Measurements from ENCODE around the gene SH3TC1. TPM values are rescaled to one million over a fixed set of nuclear protein-coding genes. Genes with fewer than 3 reads are reported as not detected.

Gene SH3TC1
- total and polyA plus RNA-seq, 10 of the 15 experiments (the other 5 are each of a cell fraction or from before 2014, with no cell fraction given) = 0.19 to 47.0 (median 18.4) TPM

DNA sequence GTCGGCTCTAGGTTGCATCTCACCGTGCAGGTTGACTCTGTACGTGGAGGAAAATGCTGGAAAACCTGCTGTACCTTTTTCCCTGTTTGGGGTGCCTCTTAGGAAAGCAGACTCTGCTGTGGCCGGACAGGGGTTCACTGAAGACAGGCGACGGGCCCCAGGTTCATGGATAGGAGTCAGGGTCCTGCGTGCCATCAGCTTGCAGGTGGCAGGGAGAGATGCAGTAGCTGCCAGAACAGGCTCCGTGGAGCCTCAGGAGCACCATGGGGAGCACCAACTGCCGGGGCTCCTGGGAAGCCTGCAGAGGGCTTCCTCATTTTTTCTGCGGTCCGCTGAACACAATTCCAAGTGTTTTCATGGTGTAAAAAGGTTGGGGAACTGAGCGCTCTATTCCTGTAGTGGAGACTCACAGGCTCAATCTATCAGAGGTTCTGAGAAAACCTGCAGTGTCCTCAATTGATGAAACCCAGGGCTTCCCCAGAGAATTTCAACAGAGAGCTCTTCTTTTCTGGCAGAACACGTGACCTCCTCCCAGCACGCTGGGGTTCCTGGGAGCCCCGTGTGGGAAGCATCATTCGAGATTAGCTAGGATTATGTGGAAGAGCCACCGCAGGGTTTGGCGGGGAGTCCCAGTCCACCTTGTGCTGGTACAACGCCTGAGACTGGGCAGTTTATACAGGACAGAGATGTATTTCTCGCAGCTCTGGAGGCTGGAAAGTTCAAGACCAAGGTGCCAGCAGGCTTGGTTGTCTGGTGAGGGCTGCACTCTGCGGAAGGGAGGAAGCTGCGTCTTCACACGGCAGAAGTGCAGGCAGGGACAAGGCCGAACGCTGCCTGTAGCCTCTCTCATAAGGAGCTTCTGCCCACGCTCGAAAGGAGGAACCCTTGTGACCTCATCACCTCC, 72.1 kb downstream of the SH3TC1 start:
- Histone ChIP-seq H2AFZ (ENCODE audit: control insufficient read depth, low read depth, low read length) (no peak overlapping the region), H3K36me3 (ENCODE audit: control insufficient read depth in 2 of 2, insufficient read depth in 2 of 2, low read length in 1 of 2) (no peaks in the 10 kb centered on the region), H3K27ac (ENCODE audit: control insufficient read depth, insufficient read depth) (no peak overlapping the region), H3K4me2 (ENCODE audit: control insufficient read depth, insufficient read depth) (no peak overlapping the region), H4K20me1 (ENCODE audit: control insufficient read depth, insufficient read depth) (no peaks in the 10 kb centered on the region), H3K4me1 (ENCODE audit: control insufficient read depth, insufficient read depth, low read length) (no peaks in the 10 kb centered on the region), H3K9ac (ENCODE audit: control insufficient read depth, insufficient read depth, low read length) (no peak overlapping the region), H3K4me3 (no peak overlapping the region), H3K9me3 (replicated peaks; ENCODE audit: control insufficient read depth, insufficient read depth, low read length) (no peaks in the 10 kb centered on the region), H3K79me2 (ENCODE audit: control insufficient read depth, insufficient read depth, low read length) (no peaks in the 10 kb centered on the region), H3K27me3 (replicated peaks in 1 of 2; ENCODE audit: control insufficient read depth in 2 of 2, insufficient read depth in 2 of 2, low read length in 1 of 2) (peaks cover 2 to 6% of the 10 kb centered on the region in 2 experiments; a peak in 3 of 4 replicates)
- intact Hi-C loops (cut with micrococcal nuclease; ENCODE audit: unreplicated experiment) = no loop called here
- in situ Hi-C loops (cut with MboI) = no loop called here
- ChIA-PET SMC1A (ENCODE audit: uncharacterized antibody, unreplicated experiment) (no interaction called here), CTCF (no interaction called here), POLR2A (no interaction called here), RAD21 (ENCODE audit: unreplicated experiment) (no interaction called here)
- no peak for TF ChIP-seq CREB1 (IDR thresholded peaks at IDR 0.05; ENCODE audit: low read depth)
- no TSS peak for BruUV-seq (replicated peaks)
- WGBS (ENCODE audit: insufficient coverage, insufficient replicate concordance, low lambda C conversion rate, missing lambda C conversion rate) = 31% methylated on average over 27 of the region's 27 CpGs
- DNase-seq (ENCODE audit: low read depth, low spot score) (no peak), ATAC-seq (no peak), FAIRE-seq (no peak)

- ChIA-PET RAD21 (ENCODE audit: unreplicated experiment) (no interaction called here), SMC1A (ENCODE audit: uncharacterized antibody, unreplicated experiment) (no interaction called here), POLR2A (no interaction called here), CTCF (no interaction called here)
- H3K79me2 ChIP-seq (ENCODE audit: control insufficient read depth, insufficient read depth, low read length) = no peaks in the 10 kb centered on the region
- ATAC-seq = no peak
- no peak overlapping the region for H3K27ac ChIP-seq (ENCODE audit: control insufficient read depth, insufficient read depth)
- H3K4me2 ChIP-seq (ENCODE audit: control insufficient read depth, insufficient read depth) = no peak overlapping the region
- DNase-seq (ENCODE audit: low read depth, low spot score) = no peak
- H3K36me3 ChIP-seq (ENCODE audit: control insufficient read depth in 2 of 2, insufficient read depth in 2 of 2, low read length in 1 of 2) = no peaks in the 10 kb centered on the region
- BruUV-seq (replicated peaks) = no TSS peak
- no peaks in the 10 kb centered on the region for H4K20me1 ChIP-seq (ENCODE audit: control insufficient read depth, insufficient read depth)
- H3K9ac ChIP-seq (ENCODE audit: control insufficient read depth, insufficient read depth, low read length) = no peak overlapping the region
- H3K9me3 ChIP-seq (replicated peaks; ENCODE audit: control insufficient read depth, insufficient read depth, low read length) = no peaks in the 10 kb centered on the region
- in situ Hi-C loops (cut with MboI) (no loop called here), intact Hi-C loops (cut with micrococcal nuclease; ENCODE audit: unreplicated experiment) (no loop called here)
- H3K4me3 ChIP-seq = no peak overlapping the region
- H3K4me1 ChIP-seq (ENCODE audit: control insufficient read depth, insufficient read depth, low read length) = no peaks in the 10 kb centered on the region
- 37% methylated on average over 10 of the region's 10 CpGs for whole genome bisulfite sequencing (ENCODE audit: insufficient coverage, insufficient replicate concordance, low lambda C conversion rate, missing lambda C conversion rate)
- no peak overlapping the region for H2AFZ ChIP-seq (ENCODE audit: control insufficient read depth, low read depth, low read length)
- peaks cover 2 to 6% of the 10 kb centered on the region in 2 experiments; a peak in 3 of 4 replicates for H3K27me3 ChIP-seq (replicated peaks in 1 of 2; ENCODE audit: control insufficient read depth in 2 of 2, insufficient read depth in 2 of 2, low read length in 1 of 2)
- no peak for FAIRE-seq
- TF ChIP-seq HDGF (IDR thresholded peaks at IDR 0.05) = no peak
- TF ChIP-seq CHD1 (IDR thresholded peaks at IDR 0.05; ENCODE audit: low read depth, low read length) = no peak
- no peak for TF ChIP-seq NFIC (IDR thresholded peaks at IDR 0.05; ENCODE audit: low read depth, low read length)
- no peak for TF ChIP-seq DPF2 (IDR thresholded peaks at IDR 0.05)
- TF ChIP-seq BACH1 (IDR thresholded peaks at IDR 0.05; ENCODE audit: borderline replicate concordance) = no peak
- TF ChIP-seq POLR2AphosphoS2 (IDR thresholded peaks at IDR 0.05; ENCODE audit: low read depth, low read length) = no peak
- TF ChIP-seq SIX5 (IDR thresholded peaks at IDR 0.05; ENCODE audit: low read depth, low read length, severe bottlenecking) = no peak
- no peak for TF ChIP-seq SREBF2 (IDR thresholded peaks at IDR 0.05; ENCODE audit: low read length)
- TF ChIP-seq ZBTB33 (IDR thresholded peaks at IDR 0.05) = no peak
- TF ChIP-seq FOXM1 (IDR thresholded peaks at IDR 0.05; ENCODE audit: low read depth, low read length) = no peak
- TF ChIP-seq SP1 (IDR thresholded peaks at IDR 0.05; ENCODE audit: low read depth, low read length) = no peak
- no peak for TF ChIP-seq HCFC1 (IDR thresholded peaks at IDR 0.05; ENCODE audit: low read length)
- no peak for TF ChIP-seq CREB1 (IDR thresholded peaks at IDR 0.05; ENCODE audit: low read depth)
- no peak for TF ChIP-seq PML (IDR thresholded peaks at IDR 0.05; ENCODE audit: low read length)
- no peak for TF ChIP-seq ATF2 (IDR thresholded peaks at IDR 0.05; ENCODE audit: low read length)
- no peak for TF ChIP-seq ZBED1 (IDR thresholded peaks at IDR 0.05; ENCODE audit: borderline replicate concordance)
Measured at GRCh38 chr4:8271821-8272220, 72.7 kb downstream of the SH3TC1 start.

Measured in GM12878 (cell line).